Neural cell (in vitro differentiated cells): ENCODE measurements around the gene IFT74. TPM values are rescaled to one million over a fixed set of nuclear protein-coding genes. Genes with fewer than 3 reads are reported as not detected.

Experiments
- H2AFZ ChIP-seq: fragments of 200-600, 300-800 bp; sonication (generic), shearing (Covaris generic); 2 replicates; pipeline ENCODE4 v1.6.0; 2014; ENCODE audit warnings: low read depth, mild to moderate bottlenecking, antibody characterized with exemption, low read length, moderate library complexity
- H3F3A ChIP-seq: fragments of 200-600 bp; shearing (Covaris generic); 2 replicates; pipeline ENCODE4 v1.6.1; 2016; ENCODE audit warnings: mild to moderate bottlenecking, moderate library complexity, mixed read lengths, antibody characterized with exemption, low read length; ENCODE audit not compliant: insufficient read depth, poor library complexity, severe bottlenecking
- H3K27ac ChIP-seq: fragments of 200-600, 300-800 bp; sonication (generic), shearing (Covaris generic); 2 replicates; pipeline ENCODE4 v1.5.1; 2014; ENCODE audit warnings: mild to moderate bottlenecking, low read length, moderate library complexity
- H3K27me3 ChIP-seq: fragments of 300-800, 200-600 bp; sonication (generic), shearing (Covaris generic); 2 replicates; pipeline ENCODE4 v1.6.0; 2014; ENCODE audit warnings: mild to moderate bottlenecking, low read depth, low read length, moderate library complexity; ENCODE audit not compliant: insufficient read depth
- H3K36me3 ChIP-seq: fragments of 300-800, 200-600 bp; sonication (generic), shearing (Covaris generic); 2 replicates; pipeline ENCODE4 v1.5.1; 2014; ENCODE audit warnings: mild to moderate bottlenecking, antibody characterized with exemption, low read length, moderate library complexity; ENCODE audit not compliant: insufficient read depth
- H3K4me2 ChIP-seq: fragments of 300-800, 200-600 bp; sonication (generic), shearing (Covaris generic); 2 replicates; pipeline ENCODE4 v1.6.0; 2014; ENCODE audit warnings: mild to moderate bottlenecking, low read length
- H3K4me3 ChIP-seq: fragments of 300-800, 200-600 bp; sonication (generic), shearing (Covaris generic); 2 replicates; pipeline ENCODE4 v1.5.1; 2014; ENCODE audit warnings: mild to moderate bottlenecking, low read length, moderate library complexity
- H3K79me2 ChIP-seq: fragments of 200-600 bp; shearing (Covaris generic); replicated peaks from 2 replicates; pipeline ENCODE4 v1.6.0; 2014; ENCODE audit warnings: mild to moderate bottlenecking, low read length, moderate library complexity; ENCODE audit not compliant: insufficient read depth
- H3K9ac ChIP-seq: fragments of 300-800, 200-600 bp; sonication (generic), shearing (Covaris generic); 2 replicates; pipeline ENCODE4 v1.6.1; 2016; ENCODE audit warnings: mild to moderate bottlenecking, low read length, mixed read lengths
- H3K9me2 ChIP-seq: fragments of 200-600 bp; shearing (Covaris generic); 2 replicates; pipeline ENCODE4 v1.6.1; 2016; ENCODE audit warnings: mild to moderate bottlenecking, low read length, mixed read lengths; ENCODE audit not compliant: insufficient read depth
- H3K9me3 ChIP-seq: fragments of 200-600, 300-800 bp; sonication (generic), shearing (Covaris generic); 2 replicates; pipeline ENCODE4 v1.6.1; 2016; ENCODE audit warnings: mild to moderate bottlenecking, mixed run types, low read length, moderate library complexity, mixed read lengths
- H4K20me1 ChIP-seq: fragments of 200-600 bp; shearing (Covaris generic); 2 replicates; pipeline ENCODE4 v1.6.1; 2016; ENCODE audit warnings: mild to moderate bottlenecking, mixed run types; ENCODE audit not compliant: insufficient read depth
- EP300 ChIP-seq: fragments of 450-650 bp; conservative IDR thresholded peaks from 2 replicates; pipeline ENCODE4 v1.6.1; 2014; ENCODE audit warnings: antibody characterized with exemption, mild to moderate bottlenecking, moderate library complexity; ENCODE audit not compliant: poor library complexity, severe bottlenecking
- EZH2 ChIP-seq: fragments of 200-600, 300-800 bp; shearing (Covaris generic), sonication (generic); IDR thresholded peaks from 2 replicates; pipeline ENCODE4 v1.6.1; 2014; ENCODE audit warnings: antibody characterized with exemption, low read length, borderline replicate concordance, mild to moderate bottlenecking; ENCODE audit not compliant: insufficient read depth, poor library complexity, severe bottlenecking
- MXI1 ChIP-seq: fragments of 450-650 bp; conservative IDR thresholded peaks from 2 replicates; pipeline ENCODE4 v1.6.1; 2014; ENCODE audit warnings: antibody characterized with exemption, mild to moderate bottlenecking; ENCODE audit not compliant: poor library complexity, severe bottlenecking
- POLR2AphosphoS5 ChIP-seq: IDR thresholded peaks from 2 replicates; pipeline ENCODE4 v1.6.1; 2012
- RAD21 ChIP-seq: fragments of 450-650 bp; conservative IDR thresholded peaks from 2 replicates; pipeline ENCODE4 v1.6.1; 2014; ENCODE audit warnings: antibody characterized with exemption, mild to moderate bottlenecking, moderate library complexity
- SMC3 ChIP-seq: fragments of 450-650 bp; conservative IDR thresholded peaks from 2 replicates; pipeline ENCODE4 v1.6.1; 2014; ENCODE audit warnings: antibody characterized with exemption, mild to moderate bottlenecking, moderate library complexity; ENCODE audit not compliant: poor library complexity
- TAF1 ChIP-seq: IDR thresholded peaks from 2 replicates; pipeline ENCODE4 v1.6.1; 2012; ENCODE audit warnings: low read depth
- polyA plus RNA-seq: library from polyadenylated mRNA; depleted of rRNA; stranded (reverse); fragments of >200 nt; gene quantifications from 2 replicates; pipeline ENCODE4 v1.2.3, GENCODE V29; 2014
- TF ChIP-seq, protein P1 (sequence below): fragments of 450-650 bp; IDR thresholded peaks from 2 replicates; pipeline ENCODE4 v1.5.1; 2014; ENCODE audit warnings: antibody characterized with exemption, mild to moderate bottlenecking, moderate library complexity; ENCODE audit not compliant: poor library complexity, severe bottlenecking
- TF ChIP-seq, protein P2 (sequence below): IDR thresholded peaks from 2 replicates; pipeline ENCODE4 v1.6.1; 2012; ENCODE audit warnings: borderline replicate concordance

IFT74 gene
- polyA plus RNA-seq, 1 donor from 2014 or later, result 10.9 TPM

DNA sequence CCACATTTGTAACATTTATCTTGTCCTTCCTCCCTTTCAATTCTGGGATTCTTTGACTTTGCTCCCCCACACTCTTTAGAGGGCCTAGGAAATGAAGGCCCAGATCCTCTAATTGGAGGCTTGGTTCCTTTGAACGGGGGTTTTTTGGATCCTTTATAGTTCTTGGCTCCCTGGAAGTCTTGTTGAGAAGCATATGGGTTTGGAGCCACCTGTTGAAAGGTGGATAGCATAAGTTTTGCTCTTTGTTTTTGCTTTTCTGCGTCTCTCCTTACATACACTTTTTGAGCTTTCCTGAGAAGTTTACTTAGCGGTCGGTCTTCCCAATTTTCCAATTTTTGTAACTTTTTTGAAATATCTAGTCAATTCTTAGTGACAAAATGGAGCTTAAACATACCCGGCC, 17.8 kb downstream of the IFT74 start:
- H3K9ac ChIP-seq, result no peak overlapping the region
- H3K9me3 ChIP-seq, result no peaks in the 10 kb centered on the region
- TF ChIP-seq RAD21 (no peak), MXI1 (no peak), SMC3 (no peak), POLR2AphosphoS5 (no peak)
- TF ChIP-seq, protein P1, sequence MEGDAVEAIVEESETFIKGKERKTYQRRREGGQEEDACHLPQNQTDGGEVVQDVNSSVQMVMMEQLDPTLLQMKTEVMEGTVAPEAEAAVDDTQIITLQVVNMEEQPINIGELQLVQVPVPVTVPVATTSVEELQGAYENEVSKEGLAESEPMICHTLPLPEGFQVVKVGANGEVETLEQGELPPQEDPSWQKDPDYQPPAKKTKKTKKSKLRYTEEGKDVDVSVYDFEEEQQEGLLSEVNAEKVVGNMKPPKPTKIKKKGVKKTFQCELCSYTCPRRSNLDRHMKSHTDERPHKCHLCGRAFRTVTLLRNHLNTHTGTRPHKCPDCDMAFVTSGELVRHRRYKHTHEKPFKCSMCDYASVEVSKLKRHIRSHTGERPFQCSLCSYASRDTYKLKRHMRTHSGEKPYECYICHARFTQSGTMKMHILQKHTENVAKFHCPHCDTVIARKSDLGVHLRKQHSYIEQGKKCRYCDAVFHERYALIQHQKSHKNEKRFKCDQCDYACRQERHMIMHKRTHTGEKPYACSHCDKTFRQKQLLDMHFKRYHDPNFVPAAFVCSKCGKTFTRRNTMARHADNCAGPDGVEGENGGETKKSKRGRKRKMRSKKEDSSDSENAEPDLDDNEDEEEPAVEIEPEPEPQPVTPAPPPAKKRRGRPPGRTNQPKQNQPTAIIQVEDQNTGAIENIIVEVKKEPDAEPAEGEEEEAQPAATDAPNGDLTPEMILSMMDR, result no peak
- no peaks in the 10 kb centered on the region for H3K9me2 ChIP-seq
- H3F3A ChIP-seq, result no peaks in the 10 kb centered on the region
- no peaks in the 10 kb centered on the region for H3K27me3 ChIP-seq
- no peaks in the 10 kb centered on the region for H3K36me3 ChIP-seq
- no peak overlapping the region for H3K4me2 ChIP-seq
- H3K4me3 ChIP-seq, result no peak overlapping the region
- H3K27ac ChIP-seq, result no peak overlapping the region
- no peak overlapping the region for H2AFZ ChIP-seq
- H3K79me2 ChIP-seq, result peaks cover 13% of the 10 kb centered on the region
- no peaks in the 10 kb centered on the region for H4K20me1 ChIP-seq

DNA sequence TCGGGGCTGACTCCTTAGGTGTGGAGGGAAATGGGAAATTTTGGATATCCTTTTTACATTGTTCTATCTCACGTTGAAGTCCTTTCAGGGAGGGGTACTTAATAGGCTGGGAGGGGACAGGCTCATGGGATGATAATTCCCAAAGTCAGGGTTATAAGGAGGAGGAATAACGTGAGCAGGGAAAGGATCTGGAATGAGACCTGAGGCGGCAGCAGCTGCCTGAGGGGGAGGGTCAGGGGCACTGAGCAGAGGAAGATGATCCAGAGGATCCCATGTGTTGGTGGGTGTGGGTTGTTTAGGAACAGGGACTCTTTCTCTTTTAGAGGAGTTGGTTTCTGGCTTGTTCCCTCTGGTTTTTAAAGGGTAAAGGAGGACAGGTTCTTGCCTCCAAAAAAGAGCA, 18.7 kb downstream of the IFT74 start:
- no peaks in the 10 kb centered on the region for H3K9me2 ChIP-seq
- no peak overlapping the region for H3K4me3 ChIP-seq
- no peaks in the 10 kb centered on the region for H3F3A ChIP-seq
- peaks cover 7% of the 10 kb centered on the region for H3K79me2 ChIP-seq
- no peak overlapping the region for H3K4me2 ChIP-seq
- H3K9me3 ChIP-seq, result no peaks in the 10 kb centered on the region
- no peaks in the 10 kb centered on the region for H3K36me3 ChIP-seq
- no peaks in the 10 kb centered on the region for H3K27me3 ChIP-seq
- H3K27ac ChIP-seq, result no peak overlapping the region
- no peak overlapping the region for H3K9ac ChIP-seq
- no peak for TF ChIP-seq MXI1
- TF ChIP-seq SMC3, result no peak
- TF ChIP-seq, protein P1, result no peak
- no peak for TF ChIP-seq TAF1
- TF ChIP-seq EP300, result no peak
- TF ChIP-seq EZH2, result no peak
- TF ChIP-seq, protein P2, sequence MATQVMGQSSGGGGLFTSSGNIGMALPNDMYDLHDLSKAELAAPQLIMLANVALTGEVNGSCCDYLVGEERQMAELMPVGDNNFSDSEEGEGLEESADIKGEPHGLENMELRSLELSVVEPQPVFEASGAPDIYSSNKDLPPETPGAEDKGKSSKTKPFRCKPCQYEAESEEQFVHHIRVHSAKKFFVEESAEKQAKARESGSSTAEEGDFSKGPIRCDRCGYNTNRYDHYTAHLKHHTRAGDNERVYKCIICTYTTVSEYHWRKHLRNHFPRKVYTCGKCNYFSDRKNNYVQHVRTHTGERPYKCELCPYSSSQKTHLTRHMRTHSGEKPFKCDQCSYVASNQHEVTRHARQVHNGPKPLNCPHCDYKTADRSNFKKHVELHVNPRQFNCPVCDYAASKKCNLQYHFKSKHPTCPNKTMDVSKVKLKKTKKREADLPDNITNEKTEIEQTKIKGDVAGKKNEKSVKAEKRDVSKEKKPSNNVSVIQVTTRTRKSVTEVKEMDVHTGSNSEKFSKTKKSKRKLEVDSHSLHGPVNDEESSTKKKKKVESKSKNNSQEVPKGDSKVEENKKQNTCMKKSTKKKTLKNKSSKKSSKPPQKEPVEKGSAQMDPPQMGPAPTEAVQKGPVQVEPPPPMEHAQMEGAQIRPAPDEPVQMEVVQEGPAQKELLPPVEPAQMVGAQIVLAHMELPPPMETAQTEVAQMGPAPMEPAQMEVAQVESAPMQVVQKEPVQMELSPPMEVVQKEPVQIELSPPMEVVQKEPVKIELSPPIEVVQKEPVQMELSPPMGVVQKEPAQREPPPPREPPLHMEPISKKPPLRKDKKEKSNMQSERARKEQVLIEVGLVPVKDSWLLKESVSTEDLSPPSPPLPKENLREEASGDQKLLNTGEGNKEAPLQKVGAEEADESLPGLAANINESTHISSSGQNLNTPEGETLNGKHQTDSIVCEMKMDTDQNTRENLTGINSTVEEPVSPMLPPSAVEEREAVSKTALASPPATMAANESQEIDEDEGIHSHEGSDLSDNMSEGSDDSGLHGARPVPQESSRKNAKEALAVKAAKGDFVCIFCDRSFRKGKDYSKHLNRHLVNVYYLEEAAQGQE, result no peak
- TF ChIP-seq RAD21, result no peak
- no peak for TF ChIP-seq POLR2AphosphoS5
- H4K20me1 ChIP-seq, result no peaks in the 10 kb centered on the region
- H2AFZ ChIP-seq, result no peak overlapping the region
